Kidney (tissue), 14 donors: ENCODE results near the gene KRT6B. TPM values are rescaled to one million over a fixed set of nuclear protein-coding genes. Genes with fewer than 3 reads are reported as not detected.

ENCODE experiments used
- DNase-seq, 5 donors: peaks; one replicate each; pipeline ENCODE4 v3.0.0-alpha.2; 2013 to 2020
- FAIRE-seq: peaks from 2 replicates; lab custom pipeline; 2012; peaks lifted over from hg19 to GRCh38; lab: Jason Lieb, UNC
- H3K27ac ChIP-seq, 2 donors: one replicate each; pipeline ENCODE4 v1.7.0; 2013; ENCODE audit warnings: low read depth in 2 of 2, low read length in 2 of 2, inconsistent platforms in 1 of 2
- H3K27me3 ChIP-seq: one replicate; pipeline ENCODE4 v1.7.1; 2013; ENCODE audit warnings: low read length, inconsistent platforms; ENCODE audit not compliant: control insufficient read depth, insufficient read depth
- H3K36me3 ChIP-seq, 3 donors: one replicate each; pipeline versions ENCODE4 v1.7.0 to v1.7.1; 2013; ENCODE audit warnings: low read length in 3 of 3, control low read depth in 1 of 3, inconsistent platforms in 1 of 3; ENCODE audit not compliant: insufficient read depth in 3 of 3, control insufficient read depth in 2 of 3
- H3K4me1 ChIP-seq, 3 donors: one replicate each; pipeline versions ENCODE4 v1.7.0 to v1.7.1; 2013; ENCODE audit warnings: low read length in 3 of 3, inconsistent platforms in 1 of 3, low read depth in 1 of 3; ENCODE audit not compliant: control insufficient read depth in 2 of 3, insufficient read depth in 2 of 3
- H3K4me3 ChIP-seq, 3 donors: one replicate each; pipeline versions ENCODE4 v1.7.0 to v1.8.1; 2013; ENCODE audit warnings: low read length in 3 of 3, control low read depth in 1 of 3, inconsistent platforms in 1 of 3
- H3K9ac ChIP-seq, 3 donors: one replicate each; pipeline versions ENCODE4 v1.7.0 to v1.7.1; 2013; ENCODE audit warnings: low read length in 3 of 3, control low read depth in 1 of 3, inconsistent platforms in 1 of 3
- H3K9me3 ChIP-seq, 3 donors: one replicate each; pipeline versions ENCODE4 v1.7.0 to v1.7.1; 2013; ENCODE audit warnings: low read length in 3 of 3, control low read depth in 1 of 3, inconsistent platforms in 1 of 3; ENCODE audit not compliant: control insufficient read depth in 2 of 3, insufficient read depth in 1 of 3
- intact Hi-C: fragments of 100-400 bp; cut with DNase I; formaldehyde crosslinking; loops from one replicate; pipeline ENCODE4 v1.11.1; 2022
- polyA plus RNA-seq: library from polyadenylated mRNA; stranded (reverse); fragments of 350-450 nt; fragmentation: Illumina TruSeq; extraction: RNeasy Lipid Tissue Mini Kit (QIAGEN cat#74804); gene quantifications from one replicate; pipeline ENCODE4 v1.2.3, GENCODE V29; 2014; ENCODE audit warnings: low read depth, low replicate concordance; ENCODE audit not compliant: insufficient read depth
- total RNA-seq: library from RNA; stranded (reverse); fragmentation: NEBNext Ultra II Directional; extraction: Animal tissue kit (Norgen Biotek cat#: 25700); gene quantifications from one replicate; pipeline ENCODE4 v1.2.1, GENCODE V29; 2021
- TF ChIP-seq, protein P1 (sequence below): IDR thresholded peaks from 3 replicates; pipeline ENCODE4 v1.5.1; 2012; ENCODE audit warnings: mild to moderate bottlenecking, moderate library complexity, borderline replicate concordance; ENCODE audit not compliant: insufficient read depth; ENCODE audit errors: extremely low read depth
- donor health status: control.
- donor health status: control.
- donor health status: control.
- donor health status: control.
- donor health status: control.
- donor health status: DM: yes; HTN: yes; CAD: no.
- donor health status: Normal renal cell carcinoma (clear cell type).

The KRT6B gene
- total and polyA plus RNA-seq, 2 donors from 2014 or later: not detected

DNA sequence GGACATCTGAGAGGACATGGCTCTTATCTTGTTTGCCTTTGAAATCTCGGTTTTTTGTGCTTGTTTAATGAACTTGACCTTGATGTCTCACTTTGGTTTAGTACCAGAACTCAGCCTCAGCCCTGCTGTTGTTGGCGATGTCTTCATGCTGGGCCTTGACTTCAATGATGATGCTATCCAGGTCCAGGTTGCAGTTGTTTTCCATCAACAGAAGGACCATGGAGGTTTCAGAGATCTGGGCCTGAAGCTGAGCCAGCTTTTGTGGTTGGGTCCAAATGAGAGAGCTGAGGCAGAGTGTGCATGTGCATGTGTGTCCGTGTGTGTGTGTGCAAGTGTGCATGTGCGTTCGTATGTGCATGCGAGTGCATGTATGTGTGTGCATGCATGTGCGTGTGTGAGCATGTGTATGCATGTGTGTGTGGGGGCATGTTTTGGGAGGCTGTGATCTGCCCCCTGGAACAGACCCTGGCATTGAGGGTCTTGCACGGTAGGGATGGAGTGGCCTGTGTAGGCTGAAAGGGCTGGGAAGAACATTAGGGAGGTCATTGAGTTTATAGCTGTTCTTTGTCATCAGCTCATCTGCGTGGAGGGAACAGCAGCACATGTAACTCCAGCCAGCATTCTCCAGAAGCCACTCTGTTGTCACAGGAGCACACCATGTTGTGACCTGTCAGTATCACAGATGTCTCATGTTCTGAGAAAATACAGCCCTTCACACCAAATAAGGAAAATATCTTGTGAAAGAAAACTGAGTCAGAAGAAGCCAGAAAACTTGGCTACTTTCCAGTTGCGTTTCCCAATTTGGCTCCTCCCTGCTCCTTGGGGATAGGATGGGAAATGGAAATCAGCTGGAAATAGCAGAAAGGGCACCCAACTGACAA, 35.8 kb downstream of the KRT6B start:
- Histone ChIP-seq H3K27me3 (no peaks in the 10 kb centered on the region), H3K9ac (no peak overlapping the region), H3K9me3 (no peaks in the 10 kb centered on the region), H3K4me1 (peaks cover 0 to 2% (median 0%) of the 10 kb centered on the region in 3 donors), H3K27ac (peak overlapping the region in 1 of 2 donors; percentile 59), H3K4me3 (no peak overlapping the region), H3K36me3 (no peaks in the 10 kb centered on the region)
- DNase-seq: peak in 3 of 5 donors; percentile 22 to 85 (median 77)
- FAIRE-seq: no peak
- TF ChIP-seq, protein P1, sequence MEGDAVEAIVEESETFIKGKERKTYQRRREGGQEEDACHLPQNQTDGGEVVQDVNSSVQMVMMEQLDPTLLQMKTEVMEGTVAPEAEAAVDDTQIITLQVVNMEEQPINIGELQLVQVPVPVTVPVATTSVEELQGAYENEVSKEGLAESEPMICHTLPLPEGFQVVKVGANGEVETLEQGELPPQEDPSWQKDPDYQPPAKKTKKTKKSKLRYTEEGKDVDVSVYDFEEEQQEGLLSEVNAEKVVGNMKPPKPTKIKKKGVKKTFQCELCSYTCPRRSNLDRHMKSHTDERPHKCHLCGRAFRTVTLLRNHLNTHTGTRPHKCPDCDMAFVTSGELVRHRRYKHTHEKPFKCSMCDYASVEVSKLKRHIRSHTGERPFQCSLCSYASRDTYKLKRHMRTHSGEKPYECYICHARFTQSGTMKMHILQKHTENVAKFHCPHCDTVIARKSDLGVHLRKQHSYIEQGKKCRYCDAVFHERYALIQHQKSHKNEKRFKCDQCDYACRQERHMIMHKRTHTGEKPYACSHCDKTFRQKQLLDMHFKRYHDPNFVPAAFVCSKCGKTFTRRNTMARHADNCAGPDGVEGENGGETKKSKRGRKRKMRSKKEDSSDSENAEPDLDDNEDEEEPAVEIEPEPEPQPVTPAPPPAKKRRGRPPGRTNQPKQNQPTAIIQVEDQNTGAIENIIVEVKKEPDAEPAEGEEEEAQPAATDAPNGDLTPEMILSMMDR: no peak
- intact Hi-C loops: no loop called here

DNA sequence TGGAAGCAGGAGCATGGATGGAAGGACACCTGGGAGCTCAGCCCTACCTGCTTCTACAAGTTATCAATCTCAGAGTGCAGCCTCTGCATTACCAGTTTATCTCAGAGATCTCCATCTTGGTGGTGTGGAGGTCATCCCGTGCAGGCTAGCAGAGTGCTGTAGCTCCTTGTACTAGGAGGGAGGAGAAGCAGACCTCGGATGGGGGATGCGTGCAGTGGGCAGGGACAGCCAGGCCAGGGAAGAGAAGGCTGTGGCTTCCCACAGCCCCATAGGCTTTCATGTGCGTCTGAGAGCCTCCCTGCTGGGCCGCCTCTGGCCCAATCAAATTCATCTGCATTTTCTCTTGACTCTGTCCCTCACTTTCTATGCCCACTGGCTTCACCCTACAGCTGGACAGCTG, 37.0 kb downstream of the KRT6B start:
- Histone ChIP-seq H3K9ac (no peak overlapping the region), H3K36me3 (no peaks in the 10 kb centered on the region), H3K4me3 (no peak overlapping the region), H3K9me3 (no peaks in the 10 kb centered on the region), H3K27me3 (no peaks in the 10 kb centered on the region), H3K27ac (no peak overlapping the region), H3K4me1 (peaks cover 0 to 2% (median 0%) of the 10 kb centered on the region in 3 donors)
- intact Hi-C loops: no loop called here
- DNase-seq (no peak), FAIRE-seq (no peak)
- TF ChIP-seq, protein P1: no peak

DNA sequence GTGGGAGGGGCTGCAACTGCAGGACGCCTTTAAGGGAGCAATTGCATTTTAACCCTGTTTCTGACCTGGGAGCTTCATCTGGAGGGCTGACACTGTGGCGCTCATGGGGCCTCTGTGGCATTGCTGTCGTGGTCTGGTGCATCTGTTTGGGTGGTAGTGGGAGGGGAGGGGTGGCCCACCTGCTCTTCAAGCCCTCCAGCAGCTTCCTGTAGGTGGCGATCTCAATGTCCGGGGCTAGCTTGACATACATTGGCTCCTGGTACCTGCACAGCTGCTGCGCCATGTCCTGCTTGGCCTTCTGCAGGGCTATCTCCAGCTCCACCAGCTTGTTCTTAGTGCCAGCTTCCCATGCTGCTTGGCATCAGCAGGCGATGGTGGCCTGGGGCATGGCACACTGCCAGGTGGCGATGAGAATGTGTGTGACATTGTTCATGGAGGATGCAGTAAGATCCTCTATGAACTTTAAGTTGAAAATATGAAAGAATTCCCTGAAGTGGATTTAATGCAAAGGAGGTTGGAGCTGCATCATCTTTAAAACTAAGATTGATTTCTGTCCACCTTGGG, 38.1 kb downstream of the KRT6B start:
- intact Hi-C loops: no loop called here
- H3K36me3 ChIP-seq: no peaks in the 10 kb centered on the region
- FAIRE-seq: no peak

More for the DNA sequence above, 38.1 kb downstream of the KRT6B start:
- Histone ChIP-seq H3K4me1 (peaks cover 0 to 2% (median 0%) of the 10 kb centered on the region in 3 donors), H3K9me3 (no peaks in the 10 kb centered on the region), H3K27me3 (no peaks in the 10 kb centered on the region), H3K27ac (no peak overlapping the region), H3K4me3 (no peak overlapping the region), H3K9ac (no peak overlapping the region)
- TF ChIP-seq, protein P1: no peak
- no peak for DNase-seq
